KOPT-K1 (cell line): ENCODE results near the gene CCDC12.
"Not testable (repeated sequence)": the region's sequence is repeated elsewhere in the genome, so short reads cannot be mapped to it uniquely, and the experiment has no call there.

Source experiments
- H3K27ac ChIP-seq: fragments of 200-600 bp; sonication (generic); 2 replicates; pipeline ENCODE4 v1.5.1; 2016; ENCODE audit warnings: antibody characterized with exemption, mild to moderate bottlenecking, low read depth, low read length; ENCODE audit not compliant: poor library complexity, severe bottlenecking
- H3K36me3 ChIP-seq: fragments of 200-600 bp; sonication (generic); 2 replicates; pipeline ENCODE4 v1.5.1; 2017; ENCODE audit warnings: antibody characterized with exemption, mild to moderate bottlenecking, low read length, moderate library complexity; ENCODE audit not compliant: insufficient read depth
- H3K9me3 ChIP-seq: fragments of 200-600 bp; sonication (generic); 2 replicates; pipeline ENCODE4 v1.5.1; 2017; ENCODE audit warnings: antibody characterized with exemption, low read length, mild to moderate bottlenecking; ENCODE audit not compliant: insufficient read depth, poor library complexity, severe bottlenecking

Gene CCDC12

DNA sequence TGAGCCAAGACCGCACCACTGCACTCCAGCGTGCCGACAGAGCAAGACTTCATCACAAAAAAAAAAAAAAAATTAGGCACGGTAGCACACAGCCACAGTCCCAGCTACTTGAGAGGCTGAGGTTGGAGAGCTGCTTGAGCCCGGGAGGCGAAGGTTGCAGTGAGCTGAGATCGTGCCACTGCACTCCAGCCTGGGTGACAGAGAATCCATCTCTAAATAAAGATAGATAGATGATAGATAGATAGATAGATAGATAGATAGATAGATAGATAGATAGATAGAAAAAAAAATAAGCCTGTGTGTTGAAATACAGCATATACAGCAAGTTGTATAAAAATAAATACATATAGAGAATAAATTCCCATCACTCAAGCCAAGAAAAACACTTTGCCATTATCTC, 61.7 kb downstream of the CCDC12 start:
- Histone ChIP-seq H3K9me3 (peaks cover 13% of the 10 kb centered on the region), H3K27ac (no peak overlapping the region), H3K36me3 (peaks cover 58% of the 10 kb centered on the region)

DNA sequence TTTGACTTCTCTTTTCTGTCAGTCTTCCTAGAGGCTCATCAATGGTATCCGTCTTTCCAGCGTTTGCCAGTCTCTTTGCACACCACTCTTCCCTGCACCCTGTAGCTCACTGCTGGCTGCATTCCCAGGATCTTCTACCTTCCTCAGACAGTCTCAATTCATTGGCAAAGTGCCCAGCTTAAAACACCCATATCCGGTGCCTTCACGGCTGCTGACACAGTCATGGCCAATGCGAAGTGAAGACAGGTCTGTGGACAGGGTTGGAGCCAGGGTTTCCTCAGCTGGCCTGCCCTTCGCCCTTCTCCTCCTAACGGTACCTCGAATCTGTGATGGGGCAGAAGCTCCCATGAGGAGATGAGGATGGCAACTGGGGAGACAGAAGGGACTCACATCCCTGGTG, 62.9 kb downstream of the CCDC12 start:
- Histone ChIP-seq H3K27ac (no peak overlapping the region), H3K36me3 (peaks cover 46% of the 10 kb centered on the region), H3K9me3 (peaks cover 8% of the 10 kb centered on the region)

DNA sequence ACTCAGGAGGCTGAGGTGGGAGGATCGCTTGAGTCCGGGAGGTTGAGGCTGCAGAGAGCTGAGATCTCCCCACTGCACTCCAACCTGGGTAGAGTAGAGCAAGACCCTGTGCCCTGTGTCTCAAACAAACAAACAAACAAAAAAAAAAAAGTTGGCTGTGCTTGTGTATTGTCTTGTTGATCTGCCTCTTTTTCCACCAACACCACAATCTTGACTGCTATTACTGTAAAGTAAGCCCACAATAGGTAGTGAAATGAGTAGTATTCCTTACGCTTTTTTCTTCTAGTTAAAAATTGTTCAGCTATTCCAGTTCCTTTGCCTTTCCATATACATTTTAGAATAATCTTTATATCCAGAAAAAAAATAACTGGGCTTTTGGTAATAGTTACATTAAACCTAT, 63.6 kb downstream of the CCDC12 start:
- H3K36me3 ChIP-seq = peaks cover 39% of the 10 kb centered on the region
- H3K9me3 ChIP-seq = peaks cover 2% of the 10 kb centered on the region
- no peak overlapping the region for H3K27ac ChIP-seq

DNA sequence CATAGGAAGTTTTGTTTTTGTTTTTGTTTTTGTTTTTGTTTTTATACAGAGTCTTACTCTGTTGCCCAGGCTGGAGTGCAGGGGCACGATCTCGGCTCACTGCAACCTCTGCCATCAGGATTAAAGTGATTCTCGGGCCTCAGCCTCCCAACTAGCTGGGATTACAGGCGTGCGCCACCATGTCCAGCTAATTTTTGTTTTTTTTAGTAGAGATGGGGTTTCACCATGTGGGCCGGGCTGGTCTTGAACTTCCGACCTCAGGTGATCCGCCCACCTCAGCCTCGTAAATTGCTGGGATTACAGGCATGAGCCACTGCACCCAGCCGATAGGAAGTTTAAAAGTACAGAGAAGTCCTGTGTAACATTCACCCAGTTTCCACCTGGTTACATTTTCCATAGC, 65.6 kb downstream of the CCDC12 start:
- H3K36me3 ChIP-seq = peaks cover 19% of the 10 kb centered on the region
- not testable (repeated sequence) for H3K9me3 ChIP-seq, H3K27ac ChIP-seq

DNA sequence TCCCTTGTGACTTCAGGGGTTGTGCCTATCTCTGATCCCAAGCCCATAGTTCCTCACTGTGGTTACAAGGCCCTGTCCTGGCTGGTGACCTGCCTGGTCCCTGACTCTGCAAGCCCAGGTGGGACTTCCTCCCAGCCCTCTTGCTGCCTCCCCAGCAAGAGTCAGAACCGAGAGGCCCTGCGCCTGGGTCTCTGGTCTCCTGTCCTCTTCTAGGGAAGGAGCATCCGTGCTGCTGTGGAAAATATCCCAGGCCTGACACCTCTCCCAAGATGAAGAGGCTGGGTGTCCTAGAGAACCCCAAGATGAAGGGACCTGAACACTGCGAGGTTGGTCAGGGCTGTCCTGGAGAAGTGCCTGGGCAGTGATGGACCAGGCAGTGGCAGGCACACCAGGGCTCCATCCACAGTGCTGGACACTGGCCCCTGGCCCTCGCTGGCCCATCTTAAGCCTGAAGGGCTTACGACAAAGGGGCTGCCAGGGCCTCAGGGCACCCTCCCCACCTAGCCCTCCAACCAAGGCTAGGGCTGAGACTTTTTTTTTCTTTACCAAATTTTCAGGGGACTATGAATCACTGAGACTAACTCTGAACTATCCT, 66.3 kb downstream of the CCDC12 start:
- Histone ChIP-seq H3K27ac (no peak overlapping the region), H3K9me3 (no peaks in the 10 kb centered on the region), H3K36me3 (peaks cover 12% of the 10 kb centered on the region; the same call in 1 of the 2 replicates)

DNA sequence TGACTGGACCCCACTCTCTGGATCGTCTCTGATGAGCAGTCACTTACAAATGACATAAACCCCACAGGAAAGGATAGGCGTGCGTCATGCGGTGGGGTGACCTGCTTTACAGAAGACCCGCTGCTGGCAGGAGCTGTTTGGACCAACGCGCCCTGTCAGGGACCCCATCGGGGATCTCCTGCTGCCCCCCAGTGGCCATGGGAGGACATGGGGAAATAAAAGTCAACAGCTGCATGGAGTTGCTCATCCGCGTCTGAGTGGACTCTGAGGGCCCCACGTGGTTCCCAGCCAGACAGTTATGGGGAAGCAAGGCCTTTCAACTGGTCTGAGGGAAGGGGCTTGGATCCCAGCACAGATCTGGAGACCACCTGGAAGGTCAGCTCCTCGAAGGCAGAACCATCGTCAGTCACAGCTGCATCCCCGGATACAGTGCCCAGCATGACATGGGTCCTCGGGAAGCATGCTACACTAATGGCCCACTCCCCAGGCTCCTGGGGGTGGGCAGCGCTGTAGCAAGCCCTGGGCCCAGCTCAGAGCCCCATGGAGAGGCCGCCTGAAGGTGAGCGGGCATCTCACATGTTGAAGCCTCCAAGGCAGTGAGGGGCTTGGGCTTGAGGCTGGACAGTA, 66.9 kb downstream of the CCDC12 start:
- H3K27ac ChIP-seq = no peak overlapping the region
- no peaks in the 10 kb centered on the region for H3K9me3 ChIP-seq
- 0 out of 2 replicates have a peak, but pooled peaks cover 9% of the 10 kb centered on the region for H3K36me3 ChIP-seq

DNA sequence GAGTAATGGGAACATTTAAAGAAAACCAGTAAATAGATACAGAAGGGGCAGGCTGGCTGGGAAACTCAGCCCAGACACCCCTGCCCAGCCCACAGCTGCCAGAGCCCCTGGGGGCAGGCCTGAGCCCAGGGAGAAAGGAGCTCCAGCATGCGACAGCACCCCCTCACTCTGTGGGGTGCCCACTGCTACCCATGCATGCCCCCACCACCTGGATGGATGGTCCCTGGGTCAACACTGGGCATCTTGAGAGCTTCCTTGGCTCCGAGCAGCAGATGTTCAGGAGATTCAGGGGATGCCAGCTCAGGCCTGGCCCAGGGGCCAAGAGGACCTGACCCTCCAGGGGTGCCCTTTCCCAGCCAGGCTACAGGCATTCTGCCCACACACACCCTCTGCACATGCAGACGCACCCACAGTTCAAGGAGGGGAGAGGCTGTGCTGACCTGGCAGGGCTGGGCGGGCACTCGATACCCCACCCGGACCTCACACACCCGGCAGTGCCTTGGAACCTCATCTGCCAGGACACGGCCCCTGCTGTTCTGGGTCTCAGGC, 67.5 kb downstream of the CCDC12 start:
- no peak overlapping the region for H3K27ac ChIP-seq
- 0 out of 2 replicates have a peak, but pooled peaks cover 6% of the 10 kb centered on the region for H3K36me3 ChIP-seq
- H3K9me3 ChIP-seq = no peaks in the 10 kb centered on the region

DNA sequence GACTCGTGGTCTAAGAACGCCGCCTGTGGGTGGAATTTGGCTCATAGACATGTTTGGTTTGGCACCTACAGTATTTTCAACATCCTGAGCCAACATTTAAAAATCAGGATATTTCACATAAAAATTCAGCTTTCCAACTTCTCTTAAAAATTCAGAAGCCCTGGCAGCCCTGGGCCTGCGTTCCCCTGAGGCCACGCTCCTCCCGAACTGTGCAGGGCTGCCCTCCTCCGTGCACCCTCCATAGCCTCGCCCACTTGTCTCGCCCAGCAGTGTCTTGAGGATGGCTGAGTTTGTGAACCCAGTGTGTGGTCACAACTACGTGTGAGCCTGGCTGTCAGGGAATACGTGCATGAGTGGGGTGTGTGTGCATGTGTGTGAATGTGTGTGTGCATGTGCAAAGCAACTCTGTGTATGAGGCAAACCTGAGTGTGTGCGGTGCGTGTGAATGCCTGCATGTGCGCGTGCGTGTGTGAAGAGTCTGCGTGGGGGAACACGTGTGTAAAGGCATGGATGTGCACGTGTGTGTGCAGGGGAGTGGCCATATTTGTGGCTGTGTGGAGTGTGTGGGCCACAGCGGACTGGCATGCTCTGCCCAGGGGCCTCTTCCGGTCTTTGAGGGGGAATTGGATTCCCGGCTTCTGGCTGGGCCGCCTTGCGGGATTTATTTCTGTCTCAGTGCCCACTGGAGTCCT, 68.1 kb downstream of the CCDC12 start:
- Histone ChIP-seq H3K36me3 (0 out of 2 replicates have a peak, but pooled peaks cover 3% of the 10 kb centered on the region), H3K27ac (no peak overlapping the region), H3K9me3 (no peaks in the 10 kb centered on the region)

DNA sequence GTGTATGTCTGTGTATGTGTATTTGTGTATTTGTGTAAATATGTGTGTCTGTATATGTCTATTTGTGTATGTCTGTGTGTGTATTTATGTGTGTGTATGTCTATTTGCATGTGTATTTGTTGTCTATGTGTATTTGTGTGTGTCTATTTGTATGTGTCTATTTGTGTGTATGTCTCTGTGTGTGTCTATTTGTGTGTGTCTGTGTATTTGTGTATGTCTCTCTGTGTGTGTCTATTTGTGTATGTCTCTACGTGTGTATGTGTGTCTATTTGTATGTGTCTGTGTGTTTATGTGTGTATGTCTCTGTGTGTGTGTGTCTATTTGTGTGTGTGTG, 68.6 kb downstream of the CCDC12 start:
- H3K9me3 ChIP-seq = no peaks in the 10 kb centered on the region
- 0 out of 2 replicates have a peak, but pooled peaks cover 3% of the 10 kb centered on the region for H3K36me3 ChIP-seq
- H3K27ac ChIP-seq = no peak overlapping the region

DNA sequence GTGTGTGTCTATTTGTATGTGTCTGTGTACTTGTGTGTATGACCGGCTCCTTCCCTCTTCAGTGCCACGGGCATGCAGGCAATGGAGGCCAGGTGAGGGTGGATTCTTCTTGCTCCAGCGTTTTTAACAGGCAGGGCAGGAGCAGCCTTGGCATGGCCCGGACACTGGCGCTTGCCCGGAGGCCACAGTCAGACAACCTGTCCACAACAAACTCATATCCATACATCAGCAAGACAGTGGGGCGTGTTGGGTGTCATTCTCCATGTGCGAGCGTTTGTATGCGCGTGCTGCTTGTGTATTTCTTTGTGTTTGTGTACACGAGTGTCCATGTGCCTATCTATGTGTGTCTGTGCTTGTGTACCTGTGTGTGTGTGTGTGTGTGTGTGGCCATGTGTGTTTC, 69.3 kb downstream of the CCDC12 start:
- H3K27ac ChIP-seq = no peak overlapping the region
- no peaks in the 10 kb centered on the region for H3K9me3 ChIP-seq
- no peaks in the 10 kb centered on the region for H3K36me3 ChIP-seq

DNA sequence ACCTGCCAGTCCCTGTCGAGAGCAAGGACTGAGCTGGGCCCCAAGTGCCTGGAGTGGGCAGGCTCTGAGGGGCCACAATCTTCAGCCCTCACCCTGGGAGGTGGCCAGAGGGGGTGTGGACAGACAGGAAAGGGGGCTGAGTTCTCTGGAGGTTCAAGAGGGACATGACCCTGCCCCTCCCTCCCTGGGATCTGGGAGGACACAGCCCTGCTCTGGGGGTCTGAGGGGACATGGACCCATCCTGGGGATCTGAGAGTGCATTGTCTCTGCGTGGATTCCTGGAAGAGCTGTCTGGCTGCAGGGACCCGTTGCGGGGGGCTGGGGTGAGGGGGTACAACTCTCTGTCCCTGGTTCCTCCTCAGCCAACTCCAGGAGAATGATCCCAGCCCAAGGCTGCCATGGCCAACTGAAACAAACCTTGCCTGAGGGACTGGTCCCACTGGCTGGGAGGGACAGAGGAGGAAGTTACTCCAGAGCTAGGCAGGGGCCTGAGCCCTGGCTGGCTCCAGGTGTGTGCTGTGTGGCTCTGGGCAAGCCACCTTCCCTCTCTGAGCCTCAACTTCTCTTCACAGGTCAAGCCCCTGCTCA, 70.0 kb downstream of the CCDC12 start:
- no peaks in the 10 kb centered on the region for H3K36me3 ChIP-seq
- H3K27ac ChIP-seq = no peak overlapping the region
- no peaks in the 10 kb centered on the region for H3K9me3 ChIP-seq

DNA sequence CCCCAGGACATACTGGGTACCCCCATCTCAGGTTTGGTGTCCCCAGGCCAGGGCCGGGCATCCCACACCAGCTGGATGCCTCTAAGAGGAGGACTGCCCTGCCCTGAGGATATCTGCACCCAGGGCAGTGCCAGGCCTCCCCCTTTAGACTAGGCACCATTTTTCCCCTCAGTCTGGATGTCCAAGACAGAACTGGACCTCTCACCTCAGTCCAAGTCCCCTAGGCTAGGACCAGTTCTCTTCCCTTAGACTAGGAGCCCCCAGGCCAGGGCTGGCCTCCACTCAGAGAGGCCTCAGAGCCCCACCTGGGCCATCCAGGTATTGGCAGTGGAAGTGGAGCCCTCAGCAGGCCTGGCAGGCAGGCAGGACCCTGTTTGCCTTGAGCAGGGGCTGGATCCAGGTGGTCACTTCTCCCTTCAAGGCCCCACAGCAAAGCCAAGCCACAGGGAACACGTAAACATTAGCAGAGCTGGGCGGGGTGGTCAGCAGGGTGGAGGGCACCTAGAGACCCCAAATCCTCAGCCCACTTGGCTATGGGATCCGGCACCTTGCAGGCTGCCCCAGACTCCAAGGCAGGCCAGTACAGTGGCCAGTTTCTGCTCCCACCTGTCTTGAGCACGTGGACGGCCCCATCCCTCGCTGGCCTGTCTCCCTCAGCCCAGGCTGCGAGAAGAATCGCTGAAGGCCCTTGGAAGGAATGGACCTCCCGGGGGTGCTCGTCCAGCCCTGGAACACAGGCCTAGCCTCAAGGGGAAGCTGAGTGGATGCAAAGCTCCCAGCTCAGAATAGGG, 70.7 kb downstream of the CCDC12 start:
- H3K27ac ChIP-seq = no peak overlapping the region

DNA sequence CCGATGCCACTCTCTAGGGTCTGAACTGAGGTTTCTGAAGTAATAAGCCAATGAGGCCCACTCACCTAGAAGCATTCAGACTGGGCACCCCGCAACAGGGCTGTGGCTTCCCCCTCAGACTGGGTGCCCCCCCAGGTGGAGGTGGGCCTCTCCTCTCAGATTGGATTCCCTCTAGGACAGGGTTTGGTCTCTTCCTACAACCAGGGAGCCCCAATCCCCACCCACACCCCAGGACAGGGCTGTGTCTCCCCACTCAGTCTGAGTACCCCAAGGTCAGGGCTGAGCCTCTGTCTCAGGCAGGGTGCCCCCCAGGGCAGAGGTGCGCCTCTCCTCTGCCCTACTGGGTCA, 71.4 kb downstream of the CCDC12 start:
- H3K36me3 ChIP-seq = no peaks in the 10 kb centered on the region
- no peak overlapping the region for H3K27ac ChIP-seq
- no peaks in the 10 kb centered on the region for H3K9me3 ChIP-seq

More for the DNA sequence above, 70.7 kb downstream of the CCDC12 start:
- H3K36me3 ChIP-seq = no peaks in the 10 kb centered on the region
- no peaks in the 10 kb centered on the region for H3K9me3 ChIP-seq

DNA sequence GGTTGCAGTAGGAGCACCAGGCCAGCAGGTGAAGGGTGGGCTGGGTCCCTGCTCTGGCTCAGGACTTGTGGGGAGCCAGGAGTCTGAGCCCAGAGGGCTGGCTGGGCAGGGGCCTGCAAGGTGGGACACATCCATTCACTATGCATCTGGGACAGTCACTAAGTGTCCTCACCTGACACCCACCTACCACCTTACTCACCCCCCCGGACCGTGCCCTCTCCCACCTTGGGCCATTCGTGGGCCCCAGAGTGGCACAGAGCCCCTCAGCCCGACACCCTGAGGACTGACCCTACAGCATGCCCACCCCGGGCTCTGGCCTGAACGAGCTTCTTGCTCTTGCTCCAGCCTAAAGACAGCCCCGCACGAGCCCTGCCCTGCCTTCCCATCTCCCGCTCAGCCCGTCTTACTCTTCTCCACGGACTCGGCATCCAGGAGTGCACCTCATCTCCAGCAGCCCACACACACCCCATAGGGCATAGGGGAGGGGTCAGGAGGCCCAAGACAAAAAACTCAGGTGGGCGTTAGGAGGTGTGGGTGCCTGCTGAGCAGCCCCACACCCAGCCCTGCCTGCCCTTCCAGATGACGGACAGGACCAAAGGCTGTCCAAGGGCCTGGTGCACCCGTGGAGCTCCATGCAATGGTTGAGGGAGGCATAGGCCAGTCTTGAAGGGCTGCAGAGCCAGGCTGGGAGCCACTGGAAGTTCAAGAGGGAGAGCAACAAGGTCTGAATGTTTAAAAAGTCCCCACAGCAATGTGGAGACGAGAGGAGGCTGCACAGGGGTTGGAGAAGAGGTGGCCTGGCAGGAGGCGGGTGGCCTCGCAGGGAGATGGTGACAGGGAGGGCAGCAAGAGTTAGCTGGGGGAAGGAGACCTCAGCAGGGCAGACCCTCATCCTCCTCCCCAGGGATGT, 72.0 kb downstream of the CCDC12 start:
- Histone ChIP-seq H3K36me3 (no peaks in the 10 kb centered on the region), H3K9me3 (no peaks in the 10 kb centered on the region), H3K27ac (no peak overlapping the region)
